T-helper 17 cell (primary cell): ENCODE data around the gene NEDD4L. TPM values are rescaled to one million over a fixed set of nuclear protein-coding genes. Genes with fewer than 3 reads are reported as not detected.
"Not testable (repeated sequence)": the region's sequence is repeated elsewhere in the genome, so short reads cannot be mapped to it uniquely, and the experiment has no call there.

Experiments used
- ATAC-seq: fragments of 150-1000 bp; cut with Tn5 transposase; 2 replicates; pipeline ENCODE4 v1.10.0; 2021; ENCODE audit warnings: mild to moderate bottlenecking, moderate library complexity
- DNase-seq, 3 donors: peaks; one replicate each; pipeline versions ENCODE4 v3.0.0 to v3.0.0-alpha.2; 2020 to 2021
- H3K9me3 ChIP-seq: one replicate; pipeline ENCODE4 v1.7.0; 2013; ENCODE audit warnings: low read length, mild to moderate bottlenecking; ENCODE audit not compliant: control insufficient read depth, poor library complexity, severe bottlenecking
- H3K27ac Mint-ChIP-seq: one replicate; pipeline ENCODE4 v1.8.0; 2022; ENCODE audit warnings: mild to moderate bottlenecking, moderate library complexity, mixed read lengths
- H3K27me3 Mint-ChIP-seq: one replicate; pipeline ENCODE4 v1.8.0; 2022; ENCODE audit warnings: mixed read lengths
- H3K36me3 Mint-ChIP-seq: one replicate; pipeline ENCODE4 v1.8.0; 2022; ENCODE audit warnings: low read depth, mixed read lengths
- H3K4me1 Mint-ChIP-seq: one replicate; pipeline ENCODE4 v1.8.0; 2022; ENCODE audit warnings: mild to moderate bottlenecking, mixed read lengths
- H3K4me3 Mint-ChIP-seq: one replicate; pipeline ENCODE4 v1.8.0; 2022; ENCODE audit warnings: mild to moderate bottlenecking, moderate library complexity, mixed read lengths
- total RNA-seq, 4 donors: library from RNA in 2 of 4; stranded (reverse) in 2 of 4; gene quantifications; one replicate each; pipeline ENCODE4 v1.2.3 and lab custom pipeline; 2022 to 2026

Gene NEDD4L
- total RNA-seq, 2 donors from 2014 or later, result 9.8 to 22.4 TPM

GRCh38 chr18:58268849-58269248 is 224.8 kb downstream of the NEDD4L start:
- DNase-seq (no peak), ATAC-seq (no peak)
- H3K9me3 ChIP-seq, result no peaks in the 10 kb centered on the region
- Mint-ChIP-seq H3K27ac (no peak overlapping the region), H3K27me3 (no peaks in the 10 kb centered on the region), H3K4me3 (no peak overlapping the region), H3K4me1 (peaks cover 5% of the 10 kb centered on the region), H3K36me3 (peaks cover 2% of the 10 kb centered on the region)

DNA sequence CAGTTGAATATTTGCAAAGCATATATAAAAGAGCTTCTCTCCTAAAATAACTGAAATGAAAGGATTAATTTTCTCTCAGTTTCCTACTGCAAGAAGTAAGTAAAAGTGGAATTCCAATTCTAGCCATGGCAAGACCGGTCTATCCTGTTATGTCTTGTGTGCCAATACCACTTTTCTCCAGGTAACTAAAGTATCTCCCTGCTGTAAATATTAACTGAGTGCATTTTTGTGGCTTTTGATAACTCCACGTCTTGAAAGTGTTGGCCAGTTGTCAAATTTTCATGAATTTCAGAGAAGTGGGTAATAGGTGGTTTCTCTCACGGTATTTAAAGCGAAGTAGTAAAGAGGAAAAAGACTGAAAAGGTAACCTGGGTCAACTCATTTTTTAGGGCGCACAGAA is 225.9 kb downstream of the NEDD4L start:
- DNase-seq (no peak), ATAC-seq (no peak)
- no peaks in the 10 kb centered on the region for H3K9me3 ChIP-seq
- peaks cover 2% of the 10 kb centered on the region for H3K36me3 Mint-ChIP-seq
- peaks cover 5% of the 10 kb centered on the region for H3K4me1 Mint-ChIP-seq
- no peak overlapping the region for H3K4me3 Mint-ChIP-seq
- H3K27ac Mint-ChIP-seq, result no peak overlapping the region
- H3K27me3 Mint-ChIP-seq, result no peaks in the 10 kb centered on the region

DNA sequence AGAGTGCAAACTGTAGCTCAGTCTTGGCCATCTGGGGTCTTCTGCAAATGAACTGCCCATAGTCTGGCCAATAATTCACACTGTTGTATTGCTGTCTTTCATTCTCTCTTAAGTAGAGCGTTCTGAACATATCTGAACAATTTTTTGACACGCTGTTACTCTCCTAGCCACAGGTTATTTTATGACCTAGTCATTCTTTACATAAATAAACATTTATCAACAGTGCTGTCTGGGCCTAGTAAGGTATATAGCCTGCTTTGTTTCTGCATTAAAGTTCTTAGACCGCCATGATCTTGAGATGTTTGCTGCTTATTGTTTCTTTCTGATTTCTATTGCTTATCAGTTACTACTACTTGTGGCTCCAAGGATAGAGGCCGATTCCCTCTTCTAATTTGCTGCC is 226.4 kb downstream of the NEDD4L start:
- H3K4me3 Mint-ChIP-seq, result no peak overlapping the region
- no peaks in the 10 kb centered on the region for H3K9me3 ChIP-seq
- DNase-seq (no peak), ATAC-seq (no peak)
- H3K27me3 Mint-ChIP-seq, result no peaks in the 10 kb centered on the region
- H3K36me3 Mint-ChIP-seq, result no peaks in the 10 kb centered on the region
- peaks cover 5% of the 10 kb centered on the region for H3K4me1 Mint-ChIP-seq
- H3K27ac Mint-ChIP-seq, result no peak overlapping the region

DNA sequence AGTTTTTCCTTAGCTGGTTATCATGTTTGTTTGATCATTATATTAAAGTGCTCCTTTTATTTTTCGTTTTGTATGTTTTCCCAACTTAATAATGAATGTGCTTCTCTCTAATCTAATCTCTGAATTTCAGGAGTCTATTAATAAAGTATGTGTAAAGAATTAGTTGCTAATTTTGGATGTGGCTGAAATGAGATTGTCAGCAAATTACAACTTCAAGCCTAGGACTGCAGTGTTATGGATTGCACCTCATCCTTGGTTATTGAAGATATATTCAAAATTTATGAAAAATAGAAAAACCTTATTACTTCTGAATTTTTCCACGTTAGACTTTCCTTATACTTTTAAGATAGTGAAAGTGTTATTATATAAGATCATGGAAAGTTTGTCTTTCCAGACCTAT is 227.7 kb downstream of the NEDD4L start:
- H3K9me3 ChIP-seq, result no peaks in the 10 kb centered on the region
- Mint-ChIP-seq H3K27me3 (no peaks in the 10 kb centered on the region), H3K4me1 (peaks cover 5% of the 10 kb centered on the region), H3K36me3 (no peaks in the 10 kb centered on the region), H3K27ac (no peak overlapping the region), H3K4me3 (no peak overlapping the region)
- ATAC-seq (no peak), DNase-seq (no peak)

- no peaks in the 10 kb centered on the region for H3K9me3 ChIP-seq
- H3K4me3 Mint-ChIP-seq, result no peak overlapping the region
- peaks cover 8% of the 10 kb centered on the region for H3K4me1 Mint-ChIP-seq
- ATAC-seq (no peak), DNase-seq (no peak)
- no peaks in the 10 kb centered on the region for H3K27me3 Mint-ChIP-seq
- no peak overlapping the region for H3K27ac Mint-ChIP-seq
- H3K36me3 Mint-ChIP-seq, result no peaks in the 10 kb centered on the region
Observed at GRCh38 chr18:58272209-58272608, 228.2 kb downstream of the NEDD4L start.

DNA sequence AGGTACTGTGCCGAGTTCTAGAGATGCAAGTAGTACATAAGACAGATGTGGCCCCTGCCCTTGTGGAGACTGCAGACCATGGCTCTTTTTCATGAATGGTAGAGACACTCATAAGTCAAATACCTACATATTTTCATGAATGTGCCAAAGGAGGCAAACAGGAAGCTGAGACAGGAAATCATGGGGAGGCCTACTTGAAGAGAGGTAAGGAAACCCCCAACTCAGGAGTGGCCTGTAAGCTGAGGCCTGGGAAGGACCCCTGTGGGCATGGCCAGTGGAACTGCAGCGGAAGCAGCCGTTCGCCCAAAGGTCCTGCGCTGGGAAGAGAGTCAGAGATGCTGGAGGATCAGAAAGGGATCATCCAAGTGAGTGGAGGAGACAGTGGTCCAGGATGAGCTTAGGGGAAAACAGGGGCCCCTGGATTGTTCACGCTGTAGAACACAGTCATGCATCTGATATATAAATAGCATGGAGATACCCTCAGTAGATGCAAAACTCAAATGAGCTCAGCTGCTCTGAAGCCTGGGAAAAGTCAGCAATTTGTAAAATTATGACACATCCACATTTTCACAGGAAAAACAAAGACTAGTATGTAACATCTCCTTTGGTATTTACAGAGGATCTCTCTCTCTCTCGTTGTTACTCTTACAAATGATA is 228.9 kb downstream of the NEDD4L start:
- DNase-seq (no peak), ATAC-seq (no peak)
- Mint-ChIP-seq H3K36me3 (no peaks in the 10 kb centered on the region), H3K4me3 (no peak overlapping the region), H3K4me1 (peaks cover 8% of the 10 kb centered on the region), H3K27me3 (no peaks in the 10 kb centered on the region), H3K27ac (no peak overlapping the region)
- no peaks in the 10 kb centered on the region for H3K9me3 ChIP-seq

- Mint-ChIP-seq H3K36me3 (no peaks in the 10 kb centered on the region), H3K4me1 (peaks cover 10% of the 10 kb centered on the region), H3K27me3 (peaks cover 14% of the 10 kb centered on the region), H3K4me3 (no peak overlapping the region), H3K27ac (no peak overlapping the region)
- ATAC-seq (no peak), DNase-seq (no peak)
- H3K9me3 ChIP-seq, result no peaks in the 10 kb centered on the region
Observed at GRCh38 chr18:58275176-58275575, 231.2 kb downstream of the NEDD4L start.

- Mint-ChIP-seq H3K27ac (no peak overlapping the region), H3K4me3 (no peak overlapping the region), H3K4me1 (peaks cover 10% of the 10 kb centered on the region), H3K36me3 (no peaks in the 10 kb centered on the region), H3K27me3 (peaks cover 17% of the 10 kb centered on the region)
- no peaks in the 10 kb centered on the region for H3K9me3 ChIP-seq
- ATAC-seq (no peak), DNase-seq (no peak)
Observed at GRCh38 chr18:58276789-58277739, 233.0 kb downstream of the NEDD4L start.

- H3K4me3 Mint-ChIP-seq, result no peak overlapping the region
- no peaks in the 10 kb centered on the region for H3K9me3 ChIP-seq
- H3K36me3 Mint-ChIP-seq, result no peaks in the 10 kb centered on the region
- peaks cover 28% of the 10 kb centered on the region for H3K27me3 Mint-ChIP-seq
- ATAC-seq, result no peak
- DNase-seq, result no peak
- no peak overlapping the region for H3K27ac Mint-ChIP-seq
- peaks cover 5% of the 10 kb centered on the region for H3K4me1 Mint-ChIP-seq
Observed at GRCh38 chr18:58279504-58280175, 235.6 kb downstream of the NEDD4L start.

- peaks cover 33% of the 10 kb centered on the region for H3K27me3 Mint-ChIP-seq
- H3K36me3 Mint-ChIP-seq, result no peaks in the 10 kb centered on the region
- ATAC-seq, result no peak
- H3K9me3 ChIP-seq, result no peaks in the 10 kb centered on the region
- H3K4me1 Mint-ChIP-seq, result peaks cover 5% of the 10 kb centered on the region
- DNase-seq, result no peak
- no peak overlapping the region for H3K4me3 Mint-ChIP-seq
- no peak overlapping the region for H3K27ac Mint-ChIP-seq
Observed at GRCh38 chr18:58280191-58280590, 236.2 kb downstream of the NEDD4L start.

DNA sequence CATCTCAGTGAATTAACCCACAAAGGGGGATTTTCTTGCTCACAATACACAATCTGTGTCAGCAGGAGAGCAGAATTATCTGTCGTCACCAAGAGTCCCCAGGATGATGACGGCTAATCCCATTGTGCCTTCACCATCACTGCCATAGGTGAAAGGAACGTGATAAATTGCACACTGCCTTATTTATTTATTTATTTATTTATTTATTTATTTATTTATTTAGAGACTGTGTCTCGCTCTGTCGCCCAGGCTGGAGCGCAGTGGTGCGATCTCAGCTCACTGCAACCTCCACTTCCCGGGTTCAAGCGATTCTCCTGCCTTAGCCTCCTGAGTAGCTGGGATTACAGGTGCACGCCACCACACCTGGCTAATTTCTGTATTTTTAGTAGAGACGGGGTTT is 238.8 kb downstream of the NEDD4L start:
- not testable (repeated sequence) for DNase-seq, H3K36me3 Mint-ChIP-seq, ATAC-seq, H3K27ac Mint-ChIP-seq, H3K4me3 Mint-ChIP-seq, H3K9me3 ChIP-seq, H3K4me1 Mint-ChIP-seq
- peaks cover 38% of the 10 kb centered on the region for H3K27me3 Mint-ChIP-seq

- no peak overlapping the region for H3K4me3 Mint-ChIP-seq
- DNase-seq (no peak), ATAC-seq (no peak)
- peaks cover 35% of the 10 kb centered on the region for H3K27me3 Mint-ChIP-seq
- H3K9me3 ChIP-seq, result no peaks in the 10 kb centered on the region
- no peak overlapping the region for H3K27ac Mint-ChIP-seq
- peaks cover 2% of the 10 kb centered on the region for H3K36me3 Mint-ChIP-seq
- no peaks in the 10 kb centered on the region for H3K4me1 Mint-ChIP-seq
Observed at GRCh38 chr18:58284699-58285448, 240.8 kb downstream of the NEDD4L start.
